ENCODE measurements around the gene DNAJC4. TPM values are rescaled to one million over a fixed set of nuclear protein-coding genes. Genes with fewer than 3 reads are reported as not detected.

The DNAJC4 gene
- 3.0 and 12.0 TPM in 2 replicates for total RNA-seq (2014; rRNA removed; shearing (Covaris generic))

- peak; percentile 84 for DNase-seq (ENCODE audit: low spot score)
These were observed at the start of gene DNAJC4 for GRCh38 chr11:64230171-64230984. Gene DNAJC4, plus strand, starts transcription at chr11:64230548. Its CDS starts 307 bp downstream, at chr11:64230855.

- no peak for DNase-seq (ENCODE audit: low spot score)
These were observed 49.5 kb upstream of the DNAJC4 start for GRCh38 chr11:64180891-64181290.

GRCh38 chr11:64181506-64182411 is 48.6 kb upstream of the DNAJC4 start:
- peak; percentile 91 for DNase-seq (ENCODE audit: low spot score)

- DNase-seq (ENCODE audit: low spot score), result no peak
These were observed 46.5 kb upstream of the DNAJC4 start for GRCh38 chr11:64183890-64184289.

- no peak for DNase-seq (ENCODE audit: low spot score)
These were observed 45.1 kb upstream of the DNAJC4 start for GRCh38 chr11:64185175-64185692.

GRCh38 chr11:64185693-64186491 is 44.5 kb upstream of the DNAJC4 start, which contains the start of gene STIP1:
Gene STIP1, plus strand, starts transcription at chr11:64186171. Its CDS starts 91 bp downstream, at chr11:64186262.
- DNase-seq (ENCODE audit: low spot score), result peak; percentile 100

- no peak for DNase-seq (ENCODE audit: low spot score)
These were observed 43.7 kb upstream of the DNAJC4 start for GRCh38 chr11:64186492-64187165.

- DNase-seq (ENCODE audit: low spot score), result no peak
These were observed 37.9 kb upstream of the DNAJC4 start for GRCh38 chr11:64192434-64192833.

- DNase-seq (ENCODE audit: low spot score), result no peak
These were observed 33.7 kb upstream of the DNAJC4 start for GRCh38 chr11:64196626-64197025.

GRCh38 chr11:64198511-64198910 is 31.8 kb upstream of the DNAJC4 start:
- no peak for DNase-seq (ENCODE audit: low spot score)

- no peak for DNase-seq (ENCODE audit: low spot score)
These were observed 28.8 kb upstream of the DNAJC4 start for GRCh38 chr11:64201543-64201942.

GRCh38 chr11:64202992-64203391 is 27.4 kb upstream of the DNAJC4 start:
- no peak for DNase-seq (ENCODE audit: low spot score)

GRCh38 chr11:64203421-64204079 is 26.8 kb upstream of the DNAJC4 start:
- DNase-seq (ENCODE audit: low spot score), result no peak

GRCh38 chr11:64204080-64204440 is 26.3 kb upstream of the DNAJC4 start:
- DNase-seq (ENCODE audit: low spot score), result no peak

- DNase-seq (ENCODE audit: low spot score), result peak; percentile 94
These were observed 25.8 kb upstream of the DNAJC4 start for GRCh38 chr11:64204464-64204989.

- peak; percentile 30 for DNase-seq (ENCODE audit: low spot score)
These were observed 23.7 kb upstream of the DNAJC4 start, which contains the start of gene FERMT3 for GRCh38 chr11:64206457-64207255. Gene FERMT3, plus strand, starts transcription at chr11:64206721. Its CDS starts 644 bp downstream, at chr11:64207365.

- peak; percentile 94 for DNase-seq (ENCODE audit: low spot score)
These were observed 22.9 kb upstream of the DNAJC4 start for GRCh38 chr11:64207256-64208085.
